GM06990 (cell line): ENCODE measurements around the gene ABHD1.

Source experiments
- DNase-seq: peaks from one replicate; pipeline ENCODE4 v3.0.0-alpha.2; 2011; ENCODE audit not compliant: insufficient read length; ENCODE audit errors: extremely low read depth
- H3K27me3 ChIP-seq: replicated peaks from 2 replicates; pipeline ENCODE4 v1.6.0; 2011; ENCODE audit warnings: low read length; ENCODE audit not compliant: control insufficient read depth, insufficient read depth
- H3K36me3 ChIP-seq: 2 replicates; pipeline ENCODE4 v1.5.1; 2011; ENCODE audit warnings: low read length; ENCODE audit not compliant: control insufficient read depth, insufficient read depth
- H3K4me3 ChIP-seq: replicated peaks from 2 replicates; pipeline ENCODE4 v1.5.1; 2011; ENCODE audit warnings: low read depth, mild to moderate bottlenecking, control low read depth, low read length
- TF ChIP-seq, protein P1 (sequence below): IDR thresholded peaks from 2 replicates; pipeline ENCODE4 v1.5.1; 2011; ENCODE audit warnings: low read length, control low read depth, mild to moderate bottlenecking, inconsistent platforms; ENCODE audit not compliant: insufficient read depth, poor library complexity, severe bottlenecking

Gene ABHD1

DNA sequence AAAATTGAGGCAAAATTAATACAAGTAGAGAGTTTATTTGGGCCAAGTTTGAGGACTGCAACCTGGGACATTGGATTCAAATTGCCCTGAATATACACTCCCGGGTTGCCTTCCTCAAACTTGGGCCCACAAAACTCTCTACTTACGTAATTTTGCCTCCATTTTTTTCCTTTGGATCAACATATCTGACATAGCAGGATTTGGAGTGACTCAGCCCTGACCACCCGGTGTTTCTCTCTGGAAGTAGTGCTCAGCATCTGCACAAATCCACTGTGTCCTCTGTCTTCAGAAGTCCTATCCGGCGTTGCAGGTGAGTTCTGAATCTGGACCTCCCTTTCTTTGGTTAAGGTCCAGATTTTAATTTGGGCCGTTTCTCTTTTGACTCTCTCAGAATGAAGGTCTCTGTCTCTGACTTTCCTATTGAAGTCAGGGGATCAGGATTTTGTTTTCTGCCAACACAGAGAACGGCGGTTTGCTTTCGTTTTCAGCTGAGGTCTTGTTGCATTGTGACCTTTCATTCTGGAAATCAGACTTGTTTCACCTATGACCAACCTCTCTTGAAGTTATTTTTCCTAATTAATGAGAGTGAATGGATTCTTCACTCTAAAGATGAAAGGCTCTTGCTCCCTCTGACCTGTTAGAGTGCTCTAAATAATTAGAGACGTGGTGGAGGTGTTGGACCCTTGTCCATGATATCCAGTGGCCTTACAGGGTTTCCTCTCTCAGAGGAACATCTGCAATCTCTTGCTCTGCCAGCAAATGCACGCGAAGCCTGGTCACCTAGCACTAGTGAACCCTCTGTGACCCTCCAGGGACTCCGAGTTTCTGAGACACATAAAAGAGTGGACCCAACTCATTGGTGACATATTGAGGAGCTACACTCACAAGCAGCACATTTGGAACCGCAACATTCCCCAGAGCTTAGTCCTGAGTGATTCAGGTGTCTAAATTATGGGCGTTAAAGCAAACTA lies 38.8 kb downstream of the ABHD1 start:
- Histone ChIP-seq H3K4me3 (no peak overlapping the region), H3K27me3 (no peaks in the 10 kb centered on the region), H3K36me3 (no peaks in the 10 kb centered on the region)
- TF ChIP-seq, protein P1, sequence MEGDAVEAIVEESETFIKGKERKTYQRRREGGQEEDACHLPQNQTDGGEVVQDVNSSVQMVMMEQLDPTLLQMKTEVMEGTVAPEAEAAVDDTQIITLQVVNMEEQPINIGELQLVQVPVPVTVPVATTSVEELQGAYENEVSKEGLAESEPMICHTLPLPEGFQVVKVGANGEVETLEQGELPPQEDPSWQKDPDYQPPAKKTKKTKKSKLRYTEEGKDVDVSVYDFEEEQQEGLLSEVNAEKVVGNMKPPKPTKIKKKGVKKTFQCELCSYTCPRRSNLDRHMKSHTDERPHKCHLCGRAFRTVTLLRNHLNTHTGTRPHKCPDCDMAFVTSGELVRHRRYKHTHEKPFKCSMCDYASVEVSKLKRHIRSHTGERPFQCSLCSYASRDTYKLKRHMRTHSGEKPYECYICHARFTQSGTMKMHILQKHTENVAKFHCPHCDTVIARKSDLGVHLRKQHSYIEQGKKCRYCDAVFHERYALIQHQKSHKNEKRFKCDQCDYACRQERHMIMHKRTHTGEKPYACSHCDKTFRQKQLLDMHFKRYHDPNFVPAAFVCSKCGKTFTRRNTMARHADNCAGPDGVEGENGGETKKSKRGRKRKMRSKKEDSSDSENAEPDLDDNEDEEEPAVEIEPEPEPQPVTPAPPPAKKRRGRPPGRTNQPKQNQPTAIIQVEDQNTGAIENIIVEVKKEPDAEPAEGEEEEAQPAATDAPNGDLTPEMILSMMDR, result no peak
- DNase-seq, result no peak

DNA sequence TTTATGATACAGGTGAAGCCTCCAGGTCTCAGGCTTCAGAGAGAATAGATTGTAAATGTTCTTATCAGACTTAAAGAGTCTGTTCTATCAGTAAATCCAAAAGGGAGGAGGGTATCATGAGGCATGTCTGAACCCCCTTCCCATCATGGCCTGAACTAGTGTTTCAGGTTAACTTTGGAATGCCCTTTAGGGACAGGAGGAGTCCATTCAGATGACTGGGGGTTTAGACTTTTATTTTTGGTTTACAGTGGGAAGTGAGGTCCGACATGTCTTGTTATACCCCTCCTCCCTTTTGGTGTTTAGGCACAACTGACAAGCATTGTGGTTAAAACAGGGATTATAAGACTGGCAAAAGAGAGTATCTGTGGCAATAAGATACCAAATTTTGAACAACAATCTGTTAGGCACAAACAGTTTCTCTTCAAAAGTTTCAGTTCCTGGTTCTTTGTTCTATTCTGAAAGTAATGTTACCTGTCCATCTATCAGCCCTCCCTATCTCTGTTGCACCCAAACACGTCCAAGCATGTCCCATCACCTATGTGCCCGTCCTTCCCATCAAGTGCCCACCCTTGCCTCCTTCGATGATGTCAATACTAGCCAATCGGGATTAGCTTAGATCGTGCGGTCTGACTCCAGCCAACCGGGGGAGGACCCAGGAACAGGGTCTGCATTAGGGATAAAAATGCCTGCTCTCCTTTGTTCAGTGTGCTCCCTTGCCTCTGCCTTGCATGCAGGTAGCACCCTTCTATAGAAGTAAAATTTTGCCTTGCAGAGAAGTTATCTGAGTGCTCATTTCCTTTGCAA lies 41.5 kb downstream of the ABHD1 start:
- Histone ChIP-seq H3K4me3 (no peak overlapping the region), H3K36me3 (no peaks in the 10 kb centered on the region), H3K27me3 (no peaks in the 10 kb centered on the region)
- TF ChIP-seq, protein P1, result no peak
- peak; percentile 62 for DNase-seq

DNA sequence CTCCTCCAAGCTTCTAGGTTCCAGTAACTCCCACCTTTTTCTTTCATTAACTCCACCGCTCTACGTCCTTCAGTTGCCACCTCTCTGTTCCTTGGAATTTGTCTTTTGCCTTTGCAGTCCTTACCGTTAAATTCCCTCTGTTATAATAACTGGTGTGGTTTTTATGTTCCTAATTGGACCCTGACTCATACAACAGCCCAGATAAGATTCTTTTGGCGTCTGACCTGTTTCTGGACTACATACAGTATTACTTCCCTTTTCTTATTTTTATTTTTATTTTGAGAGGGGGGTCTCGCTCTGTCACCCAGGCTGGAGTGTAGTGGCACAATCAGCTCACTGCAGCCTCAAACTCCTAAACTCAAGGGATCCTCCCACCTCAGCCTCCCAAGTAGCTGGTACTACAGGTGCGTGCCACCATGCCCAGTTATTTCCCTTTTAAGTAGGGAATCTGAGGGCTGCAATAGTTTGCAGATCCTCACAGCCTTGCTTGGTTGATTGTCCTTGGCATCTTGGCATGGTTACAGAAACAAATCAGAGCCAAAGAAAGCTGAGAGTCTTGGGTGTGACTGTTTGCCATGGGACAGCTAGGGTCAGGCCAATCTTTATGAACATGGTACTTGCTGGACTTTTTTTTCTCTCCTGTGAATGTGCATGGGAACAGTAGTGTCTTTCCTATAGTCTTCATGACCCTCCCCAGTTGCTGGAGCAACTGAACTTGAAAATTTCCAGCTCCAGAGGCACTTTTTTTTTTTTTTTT lies 47.1 kb downstream of the ABHD1 start:
- TF ChIP-seq, protein P1, result no peak
- Histone ChIP-seq H3K27me3 (no peaks in the 10 kb centered on the region), H3K4me3 (no peak overlapping the region), H3K36me3 (no peaks in the 10 kb centered on the region)
- DNase-seq, result no peak

DNA sequence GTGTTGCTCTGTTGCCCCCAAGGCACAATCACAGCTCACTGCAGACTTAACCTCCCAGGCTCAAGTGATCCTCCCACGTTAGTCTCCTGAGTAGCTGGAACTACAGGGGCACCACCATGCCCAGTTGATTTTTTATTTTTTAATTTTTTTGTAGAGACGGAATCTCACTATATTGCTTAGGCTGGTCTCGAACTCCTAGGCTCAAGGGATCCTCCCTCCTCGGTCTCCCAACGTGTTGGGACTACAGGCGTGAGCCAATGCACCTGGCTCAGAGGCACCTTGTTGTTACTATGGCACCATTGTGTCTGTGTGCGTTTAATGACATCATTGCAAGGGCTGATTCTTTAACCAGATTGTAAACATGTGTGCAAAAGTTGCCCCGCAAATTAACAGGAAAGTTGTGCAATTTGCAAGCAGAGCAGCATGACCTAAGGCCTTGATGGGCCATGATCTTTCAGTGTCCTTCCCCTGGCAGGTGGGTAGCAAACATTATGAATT lies 47.8 kb downstream of the ABHD1 start:
- no peaks in the 10 kb centered on the region for H3K36me3 ChIP-seq
- no peak for DNase-seq
- H3K4me3 ChIP-seq, result no peak overlapping the region
- H3K27me3 ChIP-seq, result no peaks in the 10 kb centered on the region
- TF ChIP-seq, protein P1, result no peak

DNA sequence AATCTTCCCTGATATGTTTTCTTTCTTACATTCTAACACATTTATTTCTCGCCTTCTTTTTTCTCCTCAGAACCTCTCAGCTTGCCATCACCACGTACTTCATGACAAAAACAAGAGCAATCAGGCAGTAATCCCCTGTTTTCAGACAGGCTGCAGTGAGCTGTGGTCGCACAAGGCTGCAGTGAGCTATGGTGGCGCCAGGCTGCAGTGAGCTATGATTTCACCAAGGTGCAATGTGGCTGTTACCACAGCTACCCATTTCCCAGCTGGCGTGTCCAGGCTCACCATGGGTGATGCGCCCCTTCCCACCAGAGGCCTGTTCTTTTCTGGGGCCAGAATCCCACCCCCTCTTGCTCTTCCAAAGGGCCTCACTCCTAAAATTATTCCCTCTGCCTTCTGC lies 51.0 kb downstream of the ABHD1 start:
- Histone ChIP-seq H3K4me3 (no peak overlapping the region), H3K36me3 (no peaks in the 10 kb centered on the region), H3K27me3 (no peaks in the 10 kb centered on the region)
- TF ChIP-seq, protein P1, result no peak
- DNase-seq, result no peak
